ENCODE measurements around the gene SLC26A11. TPM values are rescaled to one million over a fixed set of nuclear protein-coding genes. Genes with fewer than 3 reads are reported as not detected.
A peak's percentile ranks its signal among the peaks of the same experiment; 100 is the strongest.
"Not testable (repeated sequence)": the region's sequence is repeated elsewhere in the genome, so short reads cannot be mapped to it uniquely, and the experiment has no call there.

SLC26A11 gene
- total RNA-seq, 2 experiments from 2014 or later, result 46.5 to 50.9 TPM

- ATAC-seq (ENCODE audit: poor library complexity), result no peak
- H3K4me3 Mint-ChIP-seq, result no peak overlapping the region
- ChIA-PET CTCF (no interaction called here), POLR2A (interaction anchor here (1.2 kb wide), 1 partner anchor 34 kb away, joined by 3 read pairs; no protein-coding TSS in a partner anchor)
- H3K36me3 ChIP-seq (ENCODE audit: insufficient read depth, low read length), result peaks cover 94% of the 10 kb centered on the region
- H3K36me3 Mint-ChIP-seq (ENCODE audit: low read depth), result peaks cover 95% of the 10 kb centered on the region
- no peaks in the 10 kb centered on the region for H3K27me3 ChIP-seq (ENCODE audit: control insufficient read depth in 1 of 2, insufficient read depth in 2 of 2, low read length in 2 of 2)
- no peak overlapping the region for H3K4me3 ChIP-seq (ENCODE audit: low read length)
- intact Hi-C loops (cut with DNase I, micrococcal nuclease), result loop anchor here in 1 of 2 experiments (5.0 kb wide), 1 partner anchor 81 kb away; no protein-coding TSS in a partner anchor
- peaks cover 3% of the 10 kb centered on the region for H3K4me1 ChIP-seq (ENCODE audit: insufficient read depth, low read length)
- H3K27ac ChIP-seq (ENCODE audit: low read depth in 1 of 2, low read length in 2 of 2), result no peak overlapping the region
- H3K27ac Mint-ChIP-seq, result no peak overlapping the region
- no peaks in the 10 kb centered on the region for H3K9me3 ChIP-seq (ENCODE audit: control insufficient read depth in 1 of 2, insufficient read depth in 1 of 2, low read length in 2 of 2)
- no peak for TF ChIP-seq CTCF (IDR thresholded peaks at IDR 0.05)
- H3K4me1 Mint-ChIP-seq (ENCODE audit: low read depth), result no peaks in the 10 kb centered on the region
- no peak for DNase-seq
- H3K27me3 Mint-ChIP-seq, result no peaks in the 10 kb centered on the region
- no peaks in the 10 kb centered on the region for H3K9me3 Mint-ChIP-seq
Measured at GRCh38 chr17:80296221-80296620, 76.0 kb downstream of the SLC26A11 start.

- H3K36me3 ChIP-seq (ENCODE audit: insufficient read depth, low read length), result peaks cover 94% of the 10 kb centered on the region
- Mint-ChIP-seq H3K27me3 (no peaks in the 10 kb centered on the region), H3K27ac (peak overlapping the region; percentile 20), H3K36me3 (ENCODE audit: low read depth) (peaks cover 95% of the 10 kb centered on the region), H3K4me3 (no peak overlapping the region), H3K9me3 (no peaks in the 10 kb centered on the region), H3K4me1 (ENCODE audit: low read depth) (no peaks in the 10 kb centered on the region)
- ChIA-PET CTCF (no interaction called here), POLR2A (no interaction called here)
- no peak overlapping the region for H3K4me3 ChIP-seq (ENCODE audit: low read length)
- H3K9me3 ChIP-seq (ENCODE audit: control insufficient read depth in 1 of 2, insufficient read depth in 1 of 2, low read length in 2 of 2), result peaks cover 3 to 4% of the 10 kb centered on the region in 2 experiments
- H3K27ac ChIP-seq (ENCODE audit: low read depth in 1 of 2, low read length in 2 of 2), result no peak overlapping the region
- H3K4me1 ChIP-seq (ENCODE audit: insufficient read depth, low read length), result no peaks in the 10 kb centered on the region
- intact Hi-C loops (cut with DNase I, micrococcal nuclease), result loop anchor here in 1 of 2 experiments (5.0 kb wide), 1 partner anchor 79 kb away; no protein-coding TSS in a partner anchor
- ATAC-seq (ENCODE audit: poor library complexity) (no peak), DNase-seq (no peak)
- H3K27me3 ChIP-seq (ENCODE audit: control insufficient read depth in 1 of 2, insufficient read depth in 2 of 2, low read length in 2 of 2), result no peaks in the 10 kb centered on the region
- TF ChIP-seq CTCF (IDR thresholded peaks at IDR 0.05), result no peak
Measured at GRCh38 chr17:80297996-80298560, 77.9 kb downstream of the SLC26A11 start.

- CTCF ChIA-PET; H3K27me3 ChIP-seq (ENCODE audit: control insufficient read depth in 1 of 2, insufficient read depth in 2 of 2, low read length in 2 of 2); H3K27me3 Mint-ChIP-seq; ATAC-seq (ENCODE audit: poor library complexity); H3K4me3 Mint-ChIP-seq; H3K4me1 ChIP-seq (ENCODE audit: insufficient read depth, low read length); DNase-seq; H3K9me3 Mint-ChIP-seq; H3K4me1 Mint-ChIP-seq (ENCODE audit: low read depth); H3K27ac Mint-ChIP-seq; POLR2A ChIA-PET; H3K4me3 ChIP-seq (ENCODE audit: low read length); H3K27ac ChIP-seq (ENCODE audit: low read depth in 1 of 2, low read length in 2 of 2): not testable (repeated sequence)
- Histone ChIP-seq H3K36me3 (ENCODE audit: insufficient read depth, low read length) (peaks cover 95% of the 10 kb centered on the region), H3K9me3 (ENCODE audit: control insufficient read depth in 1 of 2, insufficient read depth in 1 of 2, low read length in 2 of 2) (peaks cover 11 to 12% of the 10 kb centered on the region in 2 experiments)
- H3K36me3 Mint-ChIP-seq (ENCODE audit: low read depth), result peaks cover 96% of the 10 kb centered on the region
- intact Hi-C loops (cut with DNase I, micrococcal nuclease), result loop anchor here in 1 of 2 experiments (5.0 kb wide), 1 partner anchor 78 kb away; no protein-coding TSS in a partner anchor
Measured at GRCh38 chr17:80299350-80300100, 79.3 kb downstream of the SLC26A11 start.

GRCh38 chr17:80300756-80301155, 80.5 kb downstream of the SLC26A11 start:
- H3K27ac ChIP-seq (ENCODE audit: low read depth in 1 of 2, low read length in 2 of 2); H3K4me3 ChIP-seq (ENCODE audit: low read length); ATAC-seq (ENCODE audit: poor library complexity); DNase-seq; H3K4me1 ChIP-seq (ENCODE audit: insufficient read depth, low read length); H3K4me1 Mint-ChIP-seq (ENCODE audit: low read depth); H3K4me3 Mint-ChIP-seq; CTCF ChIA-PET; POLR2A ChIA-PET; intact Hi-C loops (cut with DNase I, micrococcal nuclease); H3K9me3 Mint-ChIP-seq; H3K27me3 Mint-ChIP-seq; H3K27me3 ChIP-seq (ENCODE audit: control insufficient read depth in 1 of 2, insufficient read depth in 2 of 2, low read length in 2 of 2): not testable (repeated sequence)
- H3K36me3 ChIP-seq (ENCODE audit: insufficient read depth, low read length), result peaks cover 95% of the 10 kb centered on the region
- peaks cover 98% of the 10 kb centered on the region for H3K36me3 Mint-ChIP-seq (ENCODE audit: low read depth)
- peak overlapping the region; percentile 49 for H3K27ac Mint-ChIP-seq
- peaks cover 11 to 12% of the 10 kb centered on the region in 2 experiments for H3K9me3 ChIP-seq (ENCODE audit: control insufficient read depth in 1 of 2, insufficient read depth in 1 of 2, low read length in 2 of 2)

All from CD4-positive, alpha-beta T cell (primary cell).